ENCODE data around the gene OR51V1.
"Not testable (repeated sequence)": the region's sequence is repeated elsewhere in the genome, so short reads cannot be mapped to it uniquely, and the experiment has no call there.

Gene OR51V1

GRCh38 chr11:5160217-5160616, 40.3 kb downstream of the OR51V1 start:
- not testable (repeated sequence) for DNase-seq

- no peak for DNase-seq
These were observed 40.7 kb downstream of the OR51V1 start for GRCh38 chr11:5159806-5160205.

GRCh38 chr11:5154657-5155056, 45.8 kb downstream of the OR51V1 start, which contains the start of gene OR52A1:
OR52A1 (minus strand) TSS chr11:5154757; CDS start chr11:5152369, 2,388 bp downstream.
- no peak for DNase-seq

GRCh38 chr11:5153574-5154431, 46.7 kb downstream of the OR51V1 start:
- no peak for DNase-seq

- no peak for DNase-seq
These were observed 48.7 kb downstream of the OR51V1 start for GRCh38 chr11:5151713-5152153.

Data from T1000 (cell line).